Hepatocyte (in vitro differentiated cells): ENCODE data around the gene NHSL2. TPM values are rescaled to one million over a fixed set of nuclear protein-coding genes. Genes with fewer than 3 reads are reported as not detected.

Experiments used
- DNase-seq: peaks from one replicate; pipeline ENCODE4 v3.0.0-alpha.2; 2016; ENCODE audit warnings: low spot score
- H2AFZ ChIP-seq: fragments of 200-600 bp; sonication (generic); 2 replicates; pipeline ENCODE4 v1.6.0; 2016; ENCODE audit warnings: antibody characterized with exemption, mild to moderate bottlenecking
- H3K27ac ChIP-seq: fragments of 200-600 bp; sonication (generic); 2 replicates; pipeline ENCODE4 v1.5.1; 2016; ENCODE audit warnings: mild to moderate bottlenecking
- H3K27me3 ChIP-seq: fragments of 200-600 bp; sonication (generic); 2 replicates; pipeline ENCODE4 v1.6.1; 2016
- H3K36me3 ChIP-seq: fragments of 200-600 bp; sonication (generic); replicated peaks from 2 replicates; pipeline ENCODE4 v1.5.1; 2016; ENCODE audit warnings: low read depth; ENCODE audit not compliant: insufficient read depth
- H3K4me1 ChIP-seq: fragments of 200-600 bp; sonication (generic); 2 replicates; pipeline ENCODE4 v1.5.1; 2016; ENCODE audit warnings: mild to moderate bottlenecking, moderate library complexity; ENCODE audit not compliant: insufficient read depth
- H3K4me2 ChIP-seq: fragments of 200-600 bp; sonication (generic); 2 replicates; pipeline ENCODE4 v1.6.0; 2016
- H3K4me3 ChIP-seq: fragments of 200-600 bp; sonication (generic); 2 replicates; pipeline ENCODE4 v1.5.1; 2016; ENCODE audit warnings: mild to moderate bottlenecking
- H3K79me2 ChIP-seq: fragments of 200-600 bp; sonication (generic); 2 replicates; pipeline ENCODE4 v1.6.0; 2017; ENCODE audit warnings: mild to moderate bottlenecking
- H3K9me2 ChIP-seq: fragments of 200-600 bp; sonication (generic); replicated peaks from 2 replicates; pipeline ENCODE4 v1.6.0; 2017; ENCODE audit warnings: mild to moderate bottlenecking; ENCODE audit not compliant: insufficient read depth
- H3K9me3 ChIP-seq: fragments of 200-600 bp; sonication (generic); 2 replicates; pipeline ENCODE4 v1.5.1; 2016; ENCODE audit warnings: low read depth, mild to moderate bottlenecking
- H4K20me1 ChIP-seq: fragments of 200-600 bp; sonication (generic); 2 replicates; pipeline ENCODE4 v1.6.0; 2016; ENCODE audit warnings: mild to moderate bottlenecking; ENCODE audit not compliant: insufficient read depth, poor library complexity, severe bottlenecking
- CTCF ChIP-seq: fragments of 200-600 bp; sonication (generic); IDR thresholded peaks from 2 replicates; pipeline ENCODE4 v1.5.1; 2016; ENCODE audit warnings: antibody characterized with exemption, mild to moderate bottlenecking; ENCODE audit not compliant: poor library complexity
- EZH2 ChIP-seq: fragments of 200-600 bp; sonication (generic); IDR thresholded peaks from 2 replicates; pipeline ENCODE4 v1.6.1; 2016; ENCODE audit warnings: antibody characterized with exemption, mild to moderate bottlenecking, borderline replicate concordance
- EZH2phosphoT487 ChIP-seq: fragments of 200-600 bp; sonication (generic); IDR thresholded peaks from one replicate; pipeline ENCODE4 v1.6.1; 2018; ENCODE audit warnings: antibody characterized with exemption, mild to moderate bottlenecking, low read depth, moderate library complexity; ENCODE audit not compliant: unreplicated experiment, severe bottlenecking
- WGBS: methylation state at CpG from one replicate; pipeline ENCODE4 v1.1.6; 2016; ENCODE audit warnings: low lambda C conversion rate; ENCODE audit errors: missing lambda C conversion rate; 5-methylcytosine and 5-hydroxymethylcytosine counted together
- polyA plus RNA-seq: library from polyadenylated mRNA; unstranded; fragments of >200 nt; fragmentation: Nextera tagmentation; extraction: Ambion mirVana; gene quantifications from 2 replicates; pipeline ENCODE4 v1.2.1, GENCODE V29; 2016
- total RNA-seq: library from RNA; depleted of rRNA; stranded (reverse); fragments of >200 nt; gene quantifications from 2 replicates; pipeline ENCODE4 v1.2.3, GENCODE V29; 2014

Gene NHSL2
- total and polyA plus RNA-seq, 2 experiments from 2014 or later, result 2.3 to 3.2 TPM

GRCh38 chrX:71885099-71885498 is 25.5 kb upstream of the NHSL2 start:
- DNase-seq, result no peak
- H3K9me3 ChIP-seq, result no peaks in the 10 kb centered on the region
- no peaks in the 10 kb centered on the region for H3K9me2 ChIP-seq
- no peaks in the 10 kb centered on the region for H3K27me3 ChIP-seq
- WGBS, result 81% methylated on average over 3 of the region's 3 CpGs
- TF ChIP-seq CTCF (no peak), EZH2phosphoT487 (no peak), EZH2 (no peak)
- no peak overlapping the region for H3K27ac ChIP-seq
- H3K36me3 ChIP-seq, result no peaks in the 10 kb centered on the region
- H3K79me2 ChIP-seq, result no peaks in the 10 kb centered on the region
- no peak overlapping the region for H3K4me3 ChIP-seq
- H4K20me1 ChIP-seq, result no peaks in the 10 kb centered on the region
- H3K4me1 ChIP-seq, result no peaks in the 10 kb centered on the region
- H3K4me2 ChIP-seq, result no peak overlapping the region
- no peak overlapping the region for H2AFZ ChIP-seq

GRCh38 chrX:71895607-71896006 is 15.0 kb upstream of the NHSL2 start:
- Histone ChIP-seq H3K27me3 (no peaks in the 10 kb centered on the region), H3K79me2 (no peaks in the 10 kb centered on the region), H3K27ac (no peak overlapping the region), H3K4me1 (no peaks in the 10 kb centered on the region), H3K4me3 (no peak overlapping the region), H2AFZ (no peak overlapping the region), H3K9me3 (no peaks in the 10 kb centered on the region), H3K36me3 (no peaks in the 10 kb centered on the region), H3K9me2 (no peaks in the 10 kb centered on the region), H3K4me2 (no peak overlapping the region), H4K20me1 (no peaks in the 10 kb centered on the region)
- no peak for DNase-seq
- TF ChIP-seq EZH2, result no peak
- no peak for TF ChIP-seq CTCF
- no peak for TF ChIP-seq EZH2phosphoT487

- 56% methylated on average over 5 of the region's 5 CpGs for WGBS
- Histone ChIP-seq H3K4me2 (no peak overlapping the region), H3K9me3 (no peaks in the 10 kb centered on the region), H3K27me3 (peaks cover 9% of the 10 kb centered on the region), H3K36me3 (no peaks in the 10 kb centered on the region), H4K20me1 (no peaks in the 10 kb centered on the region), H3K9me2 (no peaks in the 10 kb centered on the region), H3K27ac (no peak overlapping the region), H2AFZ (no peak overlapping the region), H3K4me1 (no peaks in the 10 kb centered on the region), H3K79me2 (no peaks in the 10 kb centered on the region), H3K4me3 (no peak overlapping the region)
- no peak for DNase-seq
- no peak for TF ChIP-seq EZH2
- TF ChIP-seq EZH2phosphoT487, result no peak
- TF ChIP-seq CTCF, result no peak
Measured at GRCh38 chrX:71906144-71906543, 4.5 kb upstream of the NHSL2 start.

GRCh38 chrX:71908387-71908786 is 2.3 kb upstream of the NHSL2 start:
- H3K4me2 ChIP-seq, result no peak overlapping the region
- no peaks in the 10 kb centered on the region for H4K20me1 ChIP-seq
- H3K9me2 ChIP-seq, result no peaks in the 10 kb centered on the region
- H3K9me3 ChIP-seq, result no peaks in the 10 kb centered on the region
- H3K27me3 ChIP-seq, result peaks cover 9% of the 10 kb centered on the region
- H3K36me3 ChIP-seq, result no peaks in the 10 kb centered on the region
- no peak overlapping the region for H2AFZ ChIP-seq
- no peak overlapping the region for H3K4me3 ChIP-seq
- no peak for DNase-seq
- no peaks in the 10 kb centered on the region for H3K79me2 ChIP-seq
- TF ChIP-seq CTCF (no peak), EZH2 (no peak), EZH2phosphoT487 (no peak)
- H3K4me1 ChIP-seq, result no peaks in the 10 kb centered on the region
- no peak overlapping the region for H3K27ac ChIP-seq
- 56% methylated on average over 3 of the region's 3 CpGs for WGBS
